SK-N-SH treated with all-trans-retinoic acid at 6 μM for 48 hours (cell line): ENCODE data around the gene TPP2.

Experiments used
- ATAC-seq: fragments of 200-7000 bp; cut with Tn5 transposase; 3 replicates; pipeline ENCODE4 v1.9.1; 2020; ENCODE audit warnings: mild to moderate bottlenecking, moderate library complexity
- BACH2 ChIP-seq: fragments of 250-450 bp; sonication (Bioruptor Pico); IDR thresholded peaks from 2 replicates; pipeline ENCODE4 v1.9.0; 2021; ENCODE audit warnings: mild to moderate bottlenecking, borderline replicate concordance
- CREB5 ChIP-seq: fragments of 250-450 bp; sonication (Bioruptor Pico); IDR thresholded peaks from 2 replicates; pipeline ENCODE4 v1.5.1; 2020; ENCODE audit warnings: low read depth, mild to moderate bottlenecking, moderate library complexity
- CSDC2 ChIP-seq: fragments of 250-450 bp; sonication (Bioruptor Pico); IDR thresholded peaks from 2 replicates; pipeline ENCODE4 v1.5.0; 2020; ENCODE audit warnings: mild to moderate bottlenecking, moderate library complexity
- CSRNP3 ChIP-seq: fragments of 250-450 bp; sonication (Bioruptor Pico); IDR thresholded peaks from 2 replicates; pipeline ENCODE4 v1.5.1; 2021; ENCODE audit warnings: mild to moderate bottlenecking, moderate library complexity
- ESRRG ChIP-seq: fragments of 250-450 bp; sonication (Bioruptor Pico); IDR thresholded peaks from 2 replicates; pipeline ENCODE4 v1.6.1; 2021; ENCODE audit warnings: mild to moderate bottlenecking
- GLIS3 ChIP-seq: fragments of 250-450 bp; sonication (Bioruptor Pico); IDR thresholded peaks from 2 replicates; pipeline ENCODE4 v1.5.0; 2020; ENCODE audit warnings: mild to moderate bottlenecking, moderate library complexity
- ISL1 ChIP-seq: fragments of 250-450 bp; sonication (Bioruptor Pico); IDR thresholded peaks from 2 replicates; pipeline ENCODE4 v2.1.2; 2022; ENCODE audit warnings: mild to moderate bottlenecking, moderate library complexity
- PATZ1 ChIP-seq: fragments of 250-450 bp; sonication (Bioruptor Pico); IDR thresholded peaks from 2 replicates; pipeline ENCODE4 v1.8.0; 2020; ENCODE audit warnings: mild to moderate bottlenecking, moderate library complexity, borderline replicate concordance
- POU6F1 ChIP-seq: fragments of 250-450 bp; sonication (Bioruptor Pico); IDR thresholded peaks from 2 replicates; pipeline ENCODE4 v1.8.0; 2021; ENCODE audit warnings: low read depth, mild to moderate bottlenecking, moderate library complexity, borderline replicate concordance
- PPARA ChIP-seq: fragments of 250-450 bp; sonication (Bioruptor Pico); IDR thresholded peaks from 2 replicates; pipeline ENCODE4 v1.5.0; 2020; ENCODE audit warnings: mild to moderate bottlenecking, borderline replicate concordance
- RARB ChIP-seq: fragments of 250-450 bp; sonication (Bioruptor Pico); IDR thresholded peaks from 2 replicates; pipeline ENCODE4 v1.8.0; 2021; ENCODE audit warnings: mild to moderate bottlenecking, moderate library complexity
- SNAI2 ChIP-seq: fragments of 250-450 bp; sonication (Bioruptor Pico); IDR thresholded peaks from 2 replicates; pipeline ENCODE4 v1.5.0; 2020; ENCODE audit warnings: mild to moderate bottlenecking, moderate library complexity
- TOX ChIP-seq: fragments of 250-450 bp; sonication (Bioruptor Pico); IDR thresholded peaks from 2 replicates; pipeline ENCODE4 v1.8.0; 2021; ENCODE audit warnings: mild to moderate bottlenecking, moderate library complexity, borderline replicate concordance
- TSHZ2 ChIP-seq: fragments of 250-450 bp; sonication (Bioruptor Pico); IDR thresholded peaks from 2 replicates; pipeline ENCODE4 v1.5.0; 2020; ENCODE audit warnings: mild to moderate bottlenecking, moderate library complexity
- ZC3H10 ChIP-seq: fragments of 250-450 bp; sonication (Bioruptor Pico); IDR thresholded peaks from 2 replicates; pipeline ENCODE4 v1.5.1; 2021; ENCODE audit warnings: mild to moderate bottlenecking, moderate library complexity
- ZFP3 ChIP-seq: fragments of 250-450 bp; sonication (Bioruptor Pico); IDR thresholded peaks from 2 replicates; pipeline ENCODE4 v1.5.0; 2020; ENCODE audit warnings: mild to moderate bottlenecking, moderate library complexity
- ZFP30 ChIP-seq: fragments of 450-650 bp; formaldehyde crosslinking; IDR thresholded peaks from 2 replicates; pipeline ENCODE4 v1.5.0; 2022; ENCODE audit warnings: mild to moderate bottlenecking, moderate library complexity
- ZNF565 ChIP-seq: fragments of 450-650 bp; formaldehyde crosslinking; conservative IDR thresholded peaks from 2 replicates; pipeline ENCODE4 v1.5.0; 2020; ENCODE audit warnings: low read depth, mild to moderate bottlenecking, moderate library complexity
- ZNF70 ChIP-seq: fragments of 450-650 bp; formaldehyde crosslinking; IDR thresholded peaks from 2 replicates; pipeline ENCODE4 v1.5.0; 2020; ENCODE audit warnings: mild to moderate bottlenecking, moderate library complexity
- ZNF8 ChIP-seq: fragments of 450-650 bp; formaldehyde crosslinking; IDR thresholded peaks from 2 replicates; pipeline ENCODE4 v1.5.0; 2020; ENCODE audit warnings: mild to moderate bottlenecking, moderate library complexity

The TPP2 gene

GRCh38 chr13:102686024-102686423, 89.2 kb downstream of the TPP2 start:
- no peak for ATAC-seq
- TF ChIP-seq CSRNP3 (CRISPR knock-in tag) (no peak), ZNF70 (CRISPR knock-in tag) (no peak), ZFP30 (no peak), RARB (CRISPR knock-in tag) (no peak), CREB5 (CRISPR knock-in tag) (no peak), ZNF8 (CRISPR knock-in tag) (no peak), POU6F1 (CRISPR knock-in tag) (no peak), GLIS3 (CRISPR knock-in tag) (no peak), ZNF565 (CRISPR knock-in tag) (no peak), PATZ1 (CRISPR knock-in tag) (no peak), PPARA (CRISPR knock-in tag) (no peak), TOX (CRISPR knock-in tag) (no peak), CSDC2 (CRISPR knock-in tag) (no peak), SNAI2 (no peak), ESRRG (CRISPR knock-in tag) (no peak), ZFP3 (CRISPR knock-in tag) (no peak), BACH2 (CRISPR knock-in tag) (no peak), ISL1 (CRISPR knock-in tag) (no peak)

- no peak for TF ChIP-seq RARB (CRISPR knock-in tag)
- TF ChIP-seq GLIS3 (CRISPR knock-in tag) = no peak
- no peak for TF ChIP-seq ZFP3 (CRISPR knock-in tag)
- TF ChIP-seq ZNF8 (CRISPR knock-in tag) = no peak
- no peak for TF ChIP-seq TSHZ2
- TF ChIP-seq POU6F1 (CRISPR knock-in tag) = no peak
- TF ChIP-seq ZC3H10 (CRISPR knock-in tag) = no peak
- ATAC-seq = no peak
Measured at GRCh38 chr13:102687520-102687919, 90.7 kb downstream of the TPP2 start.
